GM21723 (cell line): ENCODE measurements around the gene ZNF831.

ENCODE experiments used
- ATAC-seq: cut with Tn5 transposase; IDR thresholded peaks from one replicate; pipeline ENCODE4 v1.9.1; 2021; ENCODE audit warnings: mild to moderate bottlenecking, moderate library complexity; ENCODE audit not compliant: unreplicated experiment

The ZNF831 gene

DNA sequence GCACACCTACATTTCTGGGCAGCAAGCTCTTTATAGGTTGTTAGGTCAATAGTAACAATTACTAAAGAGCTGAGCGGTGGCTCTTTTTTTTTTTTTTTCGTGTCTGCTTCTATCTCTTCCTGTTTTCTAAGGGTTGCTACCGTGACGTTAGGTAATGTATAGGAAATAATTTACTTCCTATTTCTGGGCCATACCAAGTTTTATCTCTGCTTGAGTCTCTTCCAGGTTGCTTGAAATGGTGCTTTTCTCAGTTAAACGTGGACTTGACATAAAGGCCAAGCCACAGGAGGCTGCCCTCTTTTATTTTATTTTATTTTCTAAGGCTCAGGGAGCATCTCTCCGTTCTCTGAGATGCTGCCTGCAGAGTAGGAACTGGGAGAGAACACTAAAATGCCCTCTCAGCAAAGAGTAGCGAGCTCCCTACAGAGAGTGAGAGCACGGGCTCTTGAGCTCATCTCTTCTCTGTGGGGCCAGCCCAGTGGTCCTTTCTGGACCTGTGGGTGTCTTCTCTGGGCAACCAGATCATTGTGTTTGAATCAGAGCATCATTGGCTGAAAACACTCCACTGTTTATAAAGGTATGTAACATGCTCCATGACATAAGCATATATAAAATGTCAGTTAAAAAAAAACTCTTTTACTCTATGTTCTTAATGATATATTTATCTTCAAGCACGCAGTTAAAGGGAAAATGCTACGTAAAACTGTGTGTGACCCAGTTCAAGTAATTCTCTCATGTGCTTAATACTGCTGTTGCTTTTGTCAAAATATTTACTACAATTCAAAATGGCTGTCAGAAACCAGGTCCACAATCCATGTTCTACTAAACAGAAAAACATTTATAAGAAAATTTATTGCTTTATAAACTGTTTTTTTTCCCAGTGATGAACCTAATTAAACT is at the start of gene ZNF831:
Gene ZNF831, plus strand, starts transcription at position 191 of the 900 bp plus-strand sequence. CDS start 27,199 bp downstream, outside the sequence.
- ATAC-seq = peak; percentile 50

- no peak for ATAC-seq
These were observed 46.1 kb upstream of the ZNF831 start for GRCh38 chr20:59117526-59117925.

- ATAC-seq = no peak
These were observed 44.8 kb upstream of the ZNF831 start for GRCh38 chr20:59118855-59119254.

GRCh38 chr20:59120491-59120890 is 43.1 kb upstream of the ZNF831 start:
- no peak for ATAC-seq

GRCh38 chr20:59120919-59121318 is 42.7 kb upstream of the ZNF831 start:
- no peak for ATAC-seq

- no peak for ATAC-seq
These were observed 41.7 kb upstream of the ZNF831 start for GRCh38 chr20:59121714-59122565.

DNA sequence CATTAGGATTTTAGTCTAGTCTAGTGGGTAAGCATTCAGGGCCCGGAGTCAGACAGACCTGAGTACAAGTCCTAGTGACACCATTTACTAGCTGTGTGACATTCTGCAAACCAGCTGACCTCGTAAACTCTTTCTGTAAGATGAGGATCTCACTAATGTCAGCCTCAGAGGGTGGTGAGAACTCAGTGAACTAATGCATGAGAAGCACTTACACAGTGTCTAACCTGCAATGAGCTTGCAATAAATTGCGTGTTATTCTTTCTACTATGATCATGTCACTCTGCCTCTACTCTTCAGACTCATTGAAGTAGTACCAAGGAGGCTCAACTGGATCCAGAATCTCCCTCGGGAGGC is 41.1 kb upstream of the ZNF831 start:
- no peak for ATAC-seq

DNA sequence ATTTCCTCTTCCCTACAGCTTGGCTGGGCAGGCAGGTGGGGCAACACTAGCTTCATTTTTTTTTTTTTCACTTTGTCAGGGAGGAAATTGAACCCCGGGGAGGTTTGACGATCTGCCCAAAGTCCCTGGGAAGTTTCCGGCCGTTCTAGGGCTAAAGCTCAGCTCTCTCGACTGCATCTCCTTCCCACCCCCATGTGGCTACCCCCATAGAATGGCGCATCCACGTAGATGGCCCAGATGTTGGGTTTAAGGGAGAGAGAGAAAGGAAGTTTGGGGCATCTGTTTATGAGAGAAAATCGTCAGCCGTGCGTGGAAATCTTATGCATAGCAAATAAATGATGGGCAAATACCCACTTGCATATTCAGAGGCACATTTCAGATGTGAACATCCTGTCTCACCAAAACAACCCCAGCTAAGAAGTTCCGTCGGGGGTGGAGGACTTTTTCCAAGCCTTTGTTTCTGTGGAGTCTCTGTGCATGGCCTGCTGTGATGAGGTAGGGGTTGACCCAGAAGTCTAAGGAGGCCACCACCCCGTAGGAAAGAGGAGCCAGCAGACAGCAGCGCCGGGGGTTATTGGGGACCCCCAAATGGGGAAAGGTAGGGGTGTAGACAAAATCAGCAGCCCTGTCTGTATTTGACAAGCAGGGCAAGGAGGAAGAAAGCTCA is 40.5 kb upstream of the ZNF831 start:
- no peak for ATAC-seq

GRCh38 chr20:59123678-59124255 is 39.9 kb upstream of the ZNF831 start:
- ATAC-seq = no peak

DNA sequence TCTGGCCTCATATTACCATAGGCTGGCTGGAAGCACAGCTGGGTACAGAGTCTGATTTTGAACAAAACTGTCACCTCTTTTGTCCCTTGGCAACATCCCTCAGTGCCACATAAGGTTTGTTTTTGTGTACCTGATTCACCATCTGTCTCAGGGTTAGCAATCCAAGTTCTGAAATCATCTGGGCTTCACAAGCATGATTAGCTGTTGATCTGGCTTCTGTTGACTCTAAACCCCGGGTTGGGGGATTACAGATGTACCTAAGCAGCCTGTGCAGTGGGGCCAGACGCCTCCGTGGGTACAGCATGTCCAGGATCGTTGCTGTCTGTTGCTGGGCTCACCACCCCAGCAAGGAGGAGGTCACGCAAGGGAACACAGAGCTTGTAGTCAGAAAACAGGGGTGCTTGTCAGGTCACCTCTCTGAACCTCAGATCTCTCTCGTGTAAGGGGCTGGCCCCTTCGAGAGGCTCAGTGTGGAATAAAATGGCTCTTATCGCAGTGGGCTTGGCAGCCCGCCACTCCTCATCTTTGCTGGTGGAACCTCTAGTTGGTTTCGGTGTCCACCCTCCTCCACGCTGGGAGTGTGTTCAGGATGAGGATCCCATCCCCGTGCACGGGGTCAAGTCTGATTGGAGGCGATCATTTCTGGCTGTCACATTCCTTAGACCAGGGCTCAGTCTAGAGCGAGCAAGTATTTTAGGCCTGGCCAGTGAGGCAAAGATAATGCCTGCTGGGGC is 39.2 kb upstream of the ZNF831 start:
- no peak for ATAC-seq

DNA sequence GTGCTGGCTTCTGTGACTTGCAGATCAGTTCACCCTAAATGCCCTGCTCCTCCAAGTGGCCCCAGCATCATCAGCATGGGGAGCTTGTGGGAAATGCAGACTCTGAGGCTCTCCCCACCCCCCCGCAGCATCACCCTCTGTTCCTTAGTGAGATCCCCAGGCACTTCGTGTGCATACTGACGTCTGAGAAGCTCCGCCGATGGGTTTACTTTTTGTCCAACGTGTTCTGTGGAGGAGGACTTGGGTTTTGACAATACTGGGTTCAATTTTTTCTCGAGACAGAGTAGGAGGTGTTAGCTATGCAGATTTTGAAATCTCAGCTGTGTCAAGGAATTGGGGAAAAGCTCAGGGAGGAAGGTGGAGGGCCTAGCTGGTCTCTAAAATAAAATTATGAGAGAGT is 38.3 kb upstream of the ZNF831 start:
- ATAC-seq = no peak

- no peak for ATAC-seq
These were observed 37.8 kb upstream of the ZNF831 start for GRCh38 chr20:59125836-59126235.

DNA sequence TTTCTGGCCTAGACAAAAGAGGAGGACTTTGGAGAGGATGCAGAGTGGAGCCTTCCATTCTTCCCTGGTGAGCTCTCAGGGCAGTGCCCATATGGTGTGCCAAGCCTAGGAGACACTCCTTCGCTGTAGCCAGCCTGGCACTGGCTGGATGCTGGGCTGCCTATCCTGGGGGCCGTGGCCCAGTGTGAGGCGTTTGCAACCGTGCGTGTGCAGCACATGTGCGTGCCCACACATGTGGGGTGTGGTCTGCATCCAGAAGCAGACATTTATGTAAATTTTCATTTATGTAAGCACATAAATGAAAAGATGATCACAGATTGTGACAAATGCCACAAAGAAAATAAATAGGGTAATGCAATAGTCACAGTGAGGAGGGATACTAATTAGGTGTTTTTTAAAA is 35.8 kb upstream of the ZNF831 start:
- ATAC-seq = no peak

- ATAC-seq = no peak
These were observed 31.9 kb upstream of the ZNF831 start for GRCh38 chr20:59131551-59132285.

DNA sequence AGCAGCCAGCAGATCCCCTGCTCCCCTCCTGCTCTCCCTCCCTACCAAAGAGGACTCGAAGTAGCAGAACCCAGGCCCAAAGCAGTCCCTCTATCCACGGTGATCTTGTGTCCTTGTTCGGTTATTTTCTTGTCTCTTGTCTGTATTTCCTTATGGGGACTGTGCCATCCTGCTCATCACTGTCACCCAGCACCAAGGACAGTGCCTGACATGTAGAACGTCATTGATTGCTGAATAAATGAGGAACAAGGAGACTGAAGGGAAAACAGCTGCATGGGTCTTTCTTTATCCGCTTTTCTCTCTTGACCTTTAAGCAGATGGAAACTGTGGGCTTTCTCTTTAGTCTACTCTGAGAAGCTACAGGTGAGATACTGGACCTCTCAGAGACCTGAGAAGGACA is 29.4 kb upstream of the ZNF831 start:
- no peak for ATAC-seq

DNA sequence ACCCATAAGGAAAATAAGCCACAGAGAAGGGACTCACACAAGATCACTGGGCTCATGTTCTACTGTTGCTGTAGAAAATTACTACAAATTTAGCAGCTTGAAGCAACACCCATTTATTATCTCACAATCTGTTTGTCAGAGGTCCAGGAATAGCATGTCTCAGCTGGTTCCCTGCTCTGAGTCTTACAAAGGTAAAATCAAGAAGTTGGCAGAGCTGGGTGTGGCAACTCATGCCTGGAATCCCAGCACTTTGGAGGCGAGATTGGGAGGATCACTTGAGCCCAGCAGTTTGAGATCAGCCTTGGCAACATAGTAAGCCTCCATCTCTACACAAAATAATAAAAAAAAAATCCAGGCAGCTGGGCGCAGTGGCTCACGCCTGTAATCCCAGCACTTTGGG is 28.5 kb upstream of the ZNF831 start:
- ATAC-seq = no peak

- no peak for ATAC-seq
These were observed 27.6 kb upstream of the ZNF831 start for GRCh38 chr20:59136027-59136426.

DNA sequence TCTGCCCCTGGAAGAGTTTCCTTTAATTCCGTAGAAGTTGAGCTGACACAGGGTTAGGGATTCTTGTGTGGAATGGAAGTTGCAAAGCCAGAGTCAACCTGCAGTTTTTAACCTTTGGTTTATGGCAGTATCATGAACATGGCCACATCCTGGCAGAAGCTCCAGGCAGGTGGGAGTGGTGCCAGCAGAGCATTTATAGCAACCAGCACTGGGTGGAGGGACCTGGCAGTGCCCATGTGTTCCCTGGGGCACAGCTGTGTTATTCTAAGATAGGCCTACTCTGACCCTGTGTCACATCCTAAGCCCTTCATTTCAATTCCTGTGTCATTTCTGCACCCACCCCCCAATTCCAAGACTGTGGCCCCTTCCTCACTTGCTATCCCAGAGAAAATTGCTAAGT is 26.1 kb upstream of the ZNF831 start:
- ATAC-seq = no peak

- no peak for ATAC-seq
These were observed 25.4 kb upstream of the ZNF831 start for GRCh38 chr20:59138114-59138748.
